Stimulated activated CD4-positive, alpha-beta T cell treated with anti-CD3 and anti-CD28 coated beads, Interleukin-12 subunit alpha, Interleukin-12 subunit beta, amount 100 ng/mL, for 48 hours (primary cell): ENCODE results near the gene RAD51B.

Source experiments
- DNase-seq, 3 donors: peaks; one replicate each; pipeline ENCODE4 v3.0.0-alpha.2; 2020; ENCODE audit warnings: low read depth in 2 of 3, low spot score in 1 of 3

RAD51B gene

GRCh38 chr14:68394118-68394763, 574.7 kb downstream of the RAD51B start:
- no peak for DNase-seq

DNA sequence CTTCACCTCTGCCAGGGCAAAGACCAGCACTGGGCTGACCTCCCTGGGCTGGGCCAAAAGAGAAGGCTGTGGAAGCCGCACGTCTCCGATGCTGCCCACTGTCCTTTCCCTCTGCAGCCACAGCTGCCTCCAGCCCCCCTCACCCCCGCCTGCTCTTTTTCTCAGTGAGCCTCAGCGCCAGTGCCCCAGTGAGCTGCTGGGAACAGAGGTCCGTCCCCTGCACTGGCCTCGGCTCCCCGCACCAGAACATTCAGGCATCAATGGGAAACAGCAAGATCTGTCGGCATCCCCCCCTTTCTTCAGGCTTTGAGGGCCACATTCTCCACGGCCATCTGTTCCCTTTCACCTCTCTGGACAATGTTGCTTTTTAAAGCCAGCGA, 575.2 kb downstream of the RAD51B start:
- no peak for DNase-seq

- no peak for DNase-seq
Measured at GRCh38 chr14:68395604-68396003, 576.0 kb downstream of the RAD51B start.

- DNase-seq = no peak
Measured at GRCh38 chr14:68396461-68396860, 576.9 kb downstream of the RAD51B start.

DNA sequence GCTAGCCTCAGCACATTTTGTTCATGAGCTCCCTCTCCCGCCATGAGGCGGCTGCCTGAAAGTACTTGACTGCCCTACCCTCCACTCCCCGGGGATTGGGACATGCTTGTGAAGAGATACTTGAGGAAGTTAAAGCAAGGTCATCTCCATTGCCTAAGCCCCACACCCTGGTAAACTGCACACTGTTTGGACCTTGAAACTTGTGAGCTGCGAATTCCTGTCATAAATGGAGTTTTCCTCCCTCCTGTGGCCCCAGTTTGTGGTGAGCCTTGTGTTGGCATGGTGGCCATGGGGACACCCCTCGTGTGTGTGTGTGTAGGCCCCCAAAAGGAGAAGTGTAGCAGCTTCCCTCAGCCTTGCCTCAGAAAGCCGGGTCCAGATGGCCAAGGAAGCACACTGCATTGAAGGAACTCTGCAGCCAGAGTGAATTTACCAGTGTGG, 577.8 kb downstream of the RAD51B start:
- no peak for DNase-seq

- no peak for DNase-seq
Measured at GRCh38 chr14:68397822-68398221, 578.2 kb downstream of the RAD51B start.

GRCh38 chr14:68398370-68398769, 578.8 kb downstream of the RAD51B start:
- DNase-seq = no peak

- DNase-seq = no peak
Measured at GRCh38 chr14:68399971-68400370, 580.4 kb downstream of the RAD51B start.

- no peak for DNase-seq
Measured at GRCh38 chr14:68401317-68401716, 581.7 kb downstream of the RAD51B start.

- DNase-seq = no peak
Measured at GRCh38 chr14:68401855-68402254, 582.3 kb downstream of the RAD51B start.

DNA sequence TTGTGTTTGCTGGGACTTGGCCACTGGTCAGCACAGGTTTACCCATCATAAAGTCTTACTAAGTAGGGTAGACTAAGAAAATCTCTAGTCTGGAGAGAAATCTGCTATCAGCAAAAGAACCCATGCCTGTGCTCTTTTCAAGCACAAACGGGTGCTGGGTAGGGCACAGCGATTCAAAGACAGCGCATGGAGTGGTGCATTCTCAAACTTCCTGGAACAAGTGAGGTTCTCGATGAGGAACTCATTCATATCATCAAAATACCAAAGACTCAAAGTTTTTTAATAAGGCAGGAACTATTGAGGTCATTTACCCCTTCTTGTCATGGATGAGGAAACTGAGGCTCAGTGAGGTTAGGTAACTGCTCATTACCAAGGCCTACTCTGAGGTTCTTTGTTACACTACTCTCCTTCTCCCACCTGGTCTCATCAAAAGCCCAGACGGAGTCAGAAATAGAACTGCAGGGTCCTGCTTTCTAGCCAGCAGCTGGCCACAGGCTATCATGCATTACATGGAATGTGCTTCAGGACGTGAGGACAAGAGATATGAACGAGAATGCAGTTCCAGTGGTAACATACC, 583.0 kb downstream of the RAD51B start:
- no peak for DNase-seq

DNA sequence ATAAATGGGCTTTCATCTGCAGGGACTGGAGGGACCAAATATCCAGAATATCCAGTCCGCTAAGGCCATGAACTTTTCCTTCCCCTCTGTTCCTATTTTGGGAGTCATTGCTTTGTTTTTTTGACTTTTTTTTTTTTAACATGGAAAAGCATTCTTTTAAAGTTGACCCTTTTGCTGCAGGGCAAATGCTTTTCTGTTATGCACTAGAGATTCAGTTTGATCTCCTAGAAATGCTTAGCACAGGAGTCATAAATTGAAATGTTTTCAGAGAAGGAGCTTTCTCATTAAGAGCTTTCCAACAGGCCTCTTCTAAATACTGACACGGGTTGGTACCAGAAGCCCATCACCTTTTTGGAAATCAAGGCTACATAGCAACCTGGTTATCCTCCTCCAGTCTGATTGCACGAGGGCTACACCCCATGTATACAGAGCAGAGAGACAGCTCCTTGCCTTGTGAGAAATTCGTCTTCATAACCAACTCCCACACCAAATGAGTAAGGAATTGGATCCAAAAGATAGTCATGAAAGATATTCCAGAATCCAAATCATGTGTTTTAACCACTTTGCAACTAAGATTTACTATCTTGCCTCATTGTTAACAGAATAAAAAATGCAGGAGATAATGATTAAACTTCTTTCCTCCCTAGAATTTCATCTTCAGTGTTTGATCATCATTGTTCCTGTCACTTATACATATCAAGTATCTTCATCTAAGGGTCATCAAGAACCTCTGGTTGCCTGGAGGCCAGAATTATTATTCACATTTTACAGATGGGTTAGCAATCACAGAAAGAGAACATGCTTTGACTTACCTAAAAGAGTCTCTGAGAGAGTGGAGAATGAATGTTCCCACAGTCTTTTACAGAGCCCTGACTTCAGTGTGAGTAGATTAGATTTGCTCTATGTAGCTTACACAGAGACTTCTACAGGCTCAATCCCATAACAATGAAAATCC, 583.9 kb downstream of the RAD51B start:
- no peak for DNase-seq

DNA sequence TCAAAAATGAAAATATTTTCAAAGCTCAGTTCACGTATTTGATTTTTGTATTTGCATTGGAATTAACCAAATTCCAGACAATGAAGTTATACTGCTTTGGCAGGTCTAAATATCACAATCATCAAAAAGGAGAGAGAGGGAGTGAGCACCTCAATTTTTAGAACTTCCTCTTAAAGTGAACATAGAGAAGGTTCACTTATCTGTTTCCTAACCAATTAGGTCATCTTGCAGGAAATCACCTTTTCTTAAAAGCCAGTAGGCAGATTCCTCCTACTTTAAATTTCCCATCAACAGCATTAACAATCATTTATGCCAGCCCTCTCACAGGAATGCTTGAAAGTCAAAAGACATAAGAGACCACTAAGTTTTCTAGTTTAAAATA, 584.6 kb downstream of the RAD51B start:
- DNase-seq = no peak

DNA sequence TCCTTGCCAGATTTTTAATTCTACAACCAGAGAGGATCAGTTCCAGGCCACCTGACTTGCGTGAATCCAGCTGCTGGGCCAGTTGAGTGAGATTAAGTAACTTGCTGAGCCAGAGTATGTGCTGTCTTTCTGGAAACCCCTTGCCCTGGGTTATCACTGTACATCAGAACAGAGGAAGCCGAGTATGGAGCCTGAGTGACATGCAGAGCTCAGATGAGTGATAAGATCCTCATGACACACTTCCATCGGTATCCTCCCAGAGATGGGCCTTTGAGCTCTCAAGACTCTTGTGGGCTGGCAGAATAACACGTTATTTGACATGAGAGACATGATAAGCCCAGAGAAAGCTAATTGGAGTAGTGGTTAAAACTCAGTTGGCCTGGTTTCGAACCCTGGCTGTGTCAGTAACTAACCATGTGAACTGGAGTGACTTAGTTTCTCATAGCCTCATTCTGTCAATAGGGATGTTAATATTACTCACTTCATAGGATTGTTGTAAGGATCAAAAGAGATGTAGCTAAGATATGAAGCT, 585.1 kb downstream of the RAD51B start:
- no peak for DNase-seq

DNA sequence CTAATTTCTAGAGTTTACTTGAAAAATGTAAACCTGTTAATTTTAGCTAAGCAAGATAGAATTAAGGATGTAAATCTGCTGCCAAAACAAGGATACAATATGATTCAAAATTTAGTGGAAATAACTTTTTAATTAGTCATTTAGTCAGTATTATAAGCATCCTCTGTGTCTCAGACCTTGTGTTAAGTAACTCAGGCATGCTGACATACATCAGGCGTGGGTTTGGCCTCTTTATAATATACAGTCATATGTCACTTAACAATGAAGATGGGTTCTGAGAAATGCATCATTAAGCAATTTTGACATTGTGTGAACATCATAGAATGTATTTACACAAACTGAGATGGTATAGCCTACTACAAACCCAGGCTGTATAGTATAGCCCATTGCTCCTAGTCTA, 586.4 kb downstream of the RAD51B start:
- no peak for DNase-seq

GRCh38 chr14:68407285-68407684, 587.7 kb downstream of the RAD51B start:
- no peak for DNase-seq

GRCh38 chr14:68407825-68408224, 588.2 kb downstream of the RAD51B start:
- DNase-seq = no peak

GRCh38 chr14:68408680-68409079, 589.1 kb downstream of the RAD51B start:
- DNase-seq = no peak

- no peak for DNase-seq
Measured at GRCh38 chr14:68409387-68409786, 589.8 kb downstream of the RAD51B start.

DNA sequence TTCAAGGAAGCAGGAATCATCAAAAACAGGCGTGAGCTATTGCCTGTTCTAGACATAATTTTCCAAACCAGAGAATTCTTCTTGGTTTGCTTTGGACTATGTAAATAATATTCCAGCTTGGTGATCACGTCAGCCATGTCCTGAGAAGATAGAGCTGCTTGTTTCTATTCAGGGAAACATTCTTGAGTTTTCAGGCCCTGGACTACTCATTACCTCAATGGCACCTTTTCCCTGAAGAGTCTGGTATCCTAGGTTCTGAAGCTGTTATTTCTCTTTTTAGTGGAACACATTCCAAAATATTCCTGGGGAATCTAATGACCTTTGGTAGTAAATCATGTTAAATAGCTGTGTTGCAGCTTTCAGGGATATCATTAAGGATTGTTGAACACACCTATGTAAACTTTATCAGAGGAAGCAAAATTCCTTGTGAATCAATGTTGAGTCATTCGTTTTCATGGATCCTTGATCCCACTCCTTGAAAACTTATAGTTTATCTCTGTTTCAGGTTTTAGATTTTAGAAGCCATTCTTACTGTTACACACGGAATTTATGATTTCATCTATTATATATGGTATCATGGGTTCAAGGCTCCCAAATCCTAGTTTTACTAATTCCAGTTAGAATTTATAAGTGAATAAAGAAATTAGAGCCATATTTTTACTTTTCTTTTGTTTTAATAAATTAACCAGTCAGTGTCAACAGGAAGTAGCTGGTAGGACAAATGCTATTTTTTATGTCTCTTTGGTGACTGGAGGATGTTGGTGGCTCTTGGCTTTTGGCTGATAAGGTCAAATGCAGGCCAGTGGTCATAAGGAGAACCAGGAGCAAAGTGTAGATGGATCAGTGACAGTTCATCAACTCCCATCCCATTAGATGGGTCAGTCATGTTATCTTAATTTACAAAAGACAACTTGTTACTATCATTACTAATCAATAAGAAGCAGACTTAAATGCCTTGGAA, 593.2 kb downstream of the RAD51B start:
- DNase-seq = no peak

- DNase-seq = no peak
Measured at GRCh38 chr14:68413509-68413908, 593.9 kb downstream of the RAD51B start.
